Astrocyte of the hippocampus (primary cell): ENCODE results near the gene CNKSR3.

Experiments
- DNase-seq: peaks from one replicate; pipeline ENCODE4 v3.0.0; 2011; ENCODE audit warnings: low read depth, low spot score

Gene CNKSR3

GRCh38 chr6:154383273-154383672 is 127.2 kb downstream of the CNKSR3 start:
- DNase-seq: no peak

GRCh38 chr6:154382740-154383139 is 127.7 kb downstream of the CNKSR3 start:
- DNase-seq: peak; percentile 71

GRCh38 chr6:154381548-154381947 is 128.9 kb downstream of the CNKSR3 start:
- DNase-seq: no peak

- no peak for DNase-seq
Measured at GRCh38 chr6:154380741-154381140, 129.7 kb downstream of the CNKSR3 start.

GRCh38 chr6:154379585-154379984 is 130.9 kb downstream of the CNKSR3 start:
- no peak for DNase-seq

GRCh38 chr6:154378518-154378917 is 132.0 kb downstream of the CNKSR3 start:
- no peak for DNase-seq

GRCh38 chr6:154377726-154378125 is 132.8 kb downstream of the CNKSR3 start:
- DNase-seq: no peak

- DNase-seq: no peak
Measured at GRCh38 chr6:154373971-154374370, 136.5 kb downstream of the CNKSR3 start.

GRCh38 chr6:154371281-154371680 is 139.2 kb downstream of the CNKSR3 start:
- DNase-seq: no peak

GRCh38 chr6:154370545-154370944 is 139.9 kb downstream of the CNKSR3 start:
- peak; percentile 75 for DNase-seq

- no peak for DNase-seq
Measured at GRCh38 chr6:154367839-154368695, 142.4 kb downstream of the CNKSR3 start.

GRCh38 chr6:154367336-154367735 is 143.1 kb downstream of the CNKSR3 start:
- DNase-seq: no peak

GRCh38 chr6:154363821-154364220 is 146.7 kb downstream of the CNKSR3 start:
- no peak for DNase-seq

- DNase-seq: no peak
Measured at GRCh38 chr6:154361476-154361875, 149.0 kb downstream of the CNKSR3 start.

- no peak for DNase-seq
Measured at GRCh38 chr6:154360476-154360875, 150.0 kb downstream of the CNKSR3 start.

- no peak for DNase-seq
Measured at GRCh38 chr6:154359679-154360078, 150.8 kb downstream of the CNKSR3 start.

- peak; percentile 45 for DNase-seq
Measured at GRCh38 chr6:154359161-154359574, 151.3 kb downstream of the CNKSR3 start.

GRCh38 chr6:154358019-154358545 is 152.4 kb downstream of the CNKSR3 start:
- DNase-seq: no peak

GRCh38 chr6:154356690-154357089 is 153.8 kb downstream of the CNKSR3 start, which contains the start of gene IPCEF1:
TSS of gene IPCEF1 (minus strand) at chr6:154356803. CDS start at chr6:154265947, 90,856 bp downstream.
- no peak for DNase-seq

- DNase-seq: no peak
Measured at GRCh38 chr6:154356113-154356512, 154.4 kb downstream of the CNKSR3 start.

GRCh38 chr6:154354265-154354777 is 156.2 kb downstream of the CNKSR3 start:
- no peak for DNase-seq

- no peak for DNase-seq
Measured at GRCh38 chr6:154353626-154354025, 156.9 kb downstream of the CNKSR3 start.
